K562 (cell line): ENCODE data around the gene LPA. TPM values are rescaled to one million over a fixed set of nuclear protein-coding genes. Genes with fewer than 3 reads are reported as not detected.

Source experiments
- ATAC-seq: fragments of 200-7000 bp; cut with Tn5 transposase; 3 replicates; pipeline ENCODE4 v1.9.1; 2020; ENCODE audit warnings: moderate library complexity
- BruUV-seq: library from RNA; stranded (reverse); fragments of 400-500 nt; replicated peaks from 2 replicates; lab custom pipeline; 2021; lab: Mats Ljungman, UMichigan
- CTCF ChIA-PET: fragments of 300-600 bp; formaldehyde crosslinking; extraction: SDS; loops from one replicate; lab custom pipeline; 2021; ENCODE audit warnings: low intra/inter-chr PET ratio; lab: Yijun Ruan, JAX
- POLR2A ChIA-PET: fragments of 300-600, 350-650 bp; sonication (Branson Sonifier 250); formaldehyde crosslinking; extraction: SDS; loops from one replicate; lab custom pipeline; 2021; ENCODE audit warnings: antibody characterized with exemption, inconsistent platforms; lab: Yijun Ruan, JAX
- DNase-seq, 4 experiments: peaks; one replicate each; pipeline versions ENCODE4 v3.0.0 to v3.0.0-alpha.2; 2011 to 2018; ENCODE audit warnings: low spot score in 3 of 4, mixed read lengths in 3 of 4; ENCODE audit errors: extremely low read depth in 1 of 4
- FAIRE-seq: peaks from 2 replicates; lab custom pipeline; 2011; peaks lifted over from hg19 to GRCh38; lab: Jason Lieb, UNC
- H2AFZ ChIP-seq: 2 replicates; pipeline ENCODE4 v1.6.0; 2011; ENCODE audit warnings: low read depth, low read length, control low read depth, inconsistent platforms
- H3K27ac ChIP-seq: fragments of 200-600 bp; 3 replicates; pipeline ENCODE4 v1.8.0; 2011; ENCODE audit warnings: low read depth, mild to moderate bottlenecking, control low read depth, inconsistent platforms, low read length, moderate library complexity, mixed read lengths; ENCODE audit errors: extremely low read depth
- H3K27me3 ChIP-seq, 2 experiments: fragments of 300-600 bp in 1 of 2; 2 replicates in 1 of 2; 3 replicates in 1 of 2; pipeline versions ENCODE4 v1.6.0 to v1.8.0; 2011; ENCODE audit warnings: inconsistent platforms in 2 of 2, low read length in 2 of 2, mild to moderate bottlenecking in 1 of 2, mixed read lengths in 1 of 2, moderate library complexity in 1 of 2; ENCODE audit not compliant: control insufficient read depth in 2 of 2, insufficient read depth in 2 of 2
- H3K36me3 ChIP-seq: fragments of 300-600 bp; 3 replicates; pipeline ENCODE4 v1.8.0; 2011; ENCODE audit warnings: mild to moderate bottlenecking, low read length, inconsistent platforms; ENCODE audit not compliant: control insufficient read depth, insufficient read depth
- H3K4me1 ChIP-seq, 2 experiments: fragments of 200-600 bp in 1 of 2; replicated peaks in 1 of 2; 2 replicates in 1 of 2; 3 replicates in 1 of 2; pipeline versions ENCODE4 v1.5.1 to v1.8.0; 2011; ENCODE audit warnings: inconsistent platforms in 2 of 2, low read length in 2 of 2, mild to moderate bottlenecking in 1 of 2, mixed read lengths in 1 of 2, moderate library complexity in 1 of 2; ENCODE audit not compliant: control insufficient read depth in 2 of 2, insufficient read depth in 2 of 2
- H3K4me2 ChIP-seq: 2 replicates; pipeline ENCODE4 v1.6.1; 2011; ENCODE audit warnings: low read length, control low read depth, inconsistent platforms, mixed read lengths; ENCODE audit not compliant: insufficient read depth
- H3K4me3 ChIP-seq: fragments of 200-600 bp; sonication (generic), shearing (Covaris generic); 2 replicates; pipeline ENCODE4 v1.5.1; 2016; ENCODE audit warnings: control low read depth, inconsistent platforms
- H3K79me2 ChIP-seq: fragments of 200-600 bp; 3 replicates; pipeline ENCODE4 v1.8.0; 2011; ENCODE audit warnings: low read length, inconsistent platforms; ENCODE audit not compliant: control insufficient read depth, insufficient read depth
- H3K9ac ChIP-seq, 2 experiments: 2 replicates each; pipeline versions ENCODE4 v1.6.0 to v1.6.1; 2011; ENCODE audit warnings: low read depth in 2 of 2, low read length in 2 of 2, control low read depth in 1 of 2, inconsistent platforms in 1 of 2, mild to moderate bottlenecking in 1 of 2, mixed read lengths in 1 of 2; ENCODE audit not compliant: insufficient read depth in 1 of 2
- H3K9me1 ChIP-seq: one replicate; pipeline ENCODE4 v1.6.0; 2011; ENCODE audit warnings: inconsistent platforms, mild to moderate bottlenecking, low read length, moderate library complexity; ENCODE audit not compliant: control insufficient read depth, insufficient read depth
- H3K9me3 ChIP-seq: replicated peaks from 2 replicates; pipeline ENCODE4 v1.5.1; 2011; ENCODE audit warnings: low read depth, low read length, inconsistent platforms; ENCODE audit not compliant: control insufficient read depth, insufficient read depth
- H4K20me1 ChIP-seq: replicated peaks from 2 replicates; pipeline ENCODE4 v1.6.1; 2011; ENCODE audit warnings: low read length, inconsistent platforms, mixed read lengths; ENCODE audit not compliant: control insufficient read depth, insufficient read depth
- CGGBP1 ChIP-seq: fragments of 250-450 bp; sonication (Bioruptor Pico); IDR thresholded peaks from 2 replicates; pipeline ENCODE4 v1.9.0; 2021; ENCODE audit warnings: mild to moderate bottlenecking
- CHAMP1 ChIP-seq: fragments of 450-650 bp; IDR thresholded peaks from 2 replicates; pipeline ENCODE4 v1.6.1; 2016; ENCODE audit warnings: mild to moderate bottlenecking
- GTF2F1 ChIP-seq: IDR thresholded peaks from 2 replicates; pipeline ENCODE4 v1.6.1; 2011; ENCODE audit warnings: low read depth, low read length, improper control_type of control experiment
- HDGF ChIP-seq: fragments of 450-650 bp; IDR thresholded peaks from 2 replicates; pipeline ENCODE4 v1.6.1; 2016
- HNRNPLL ChIP-seq: fragments of 200-400 bp; formaldehyde crosslinking; IDR thresholded peaks from 2 replicates; pipeline ENCODE4 v1.6.1; 2017; ENCODE audit warnings: low read length, low read depth, mild to moderate bottlenecking; ENCODE audit not compliant: poor library complexity, severe bottlenecking
- NCOA2 ChIP-seq, 2 experiments: fragments of 450-650 bp; IDR thresholded peaks; 2 replicates each; pipeline ENCODE4 v1.6.1; 2018; ENCODE audit warnings: mild to moderate bottlenecking in 2 of 2, moderate library complexity in 1 of 2; ENCODE audit not compliant: partially characterized antibody in 2 of 2
- NEUROD1 ChIP-seq: fragments of 150-350 bp; IDR thresholded peaks from 2 replicates; pipeline ENCODE4 v1.6.1; 2014; ENCODE audit warnings: borderline replicate concordance, low read length, low read depth; ENCODE audit not compliant: partially characterized antibody
- NR2C1 ChIP-seq, 2 experiments: fragments of 450-650 bp; IDR thresholded peaks; 2 replicates each; pipeline ENCODE4 v1.6.1; 2017; ENCODE audit warnings: mild to moderate bottlenecking in 2 of 2, antibody characterized with exemption in 1 of 2, inconsistent platforms in 1 of 2, missing compliant biosample characterization in 1 of 2, missing genetic modification characterization in 1 of 2
- RNF2 ChIP-seq: sonication (generic); IDR thresholded peaks from 2 replicates; pipeline ENCODE4 v1.6.1; 2016
- SAFB ChIP-seq: fragments of 200-400 bp; formaldehyde crosslinking; IDR thresholded peaks from 2 replicates; pipeline ENCODE4 v1.6.1; 2017; ENCODE audit warnings: low read depth, low read length, borderline replicate concordance
- TAL1 ChIP-seq: fragments of 450-650 bp; IDR thresholded peaks from 2 replicates; pipeline ENCODE4 v1.6.1; 2016; ENCODE audit warnings: mild to moderate bottlenecking
- TOE1 ChIP-seq, 2 experiments: fragments of 450-650 bp in 1 of 2; sonication (generic) in 1 of 2; formaldehyde crosslinking in 1 of 2; IDR thresholded peaks; 2 replicates each; pipeline versions ENCODE4 v1.7.1 to v1.8.0; 2016 to 2022; ENCODE audit warnings: borderline replicate concordance in 2 of 2, mild to moderate bottlenecking in 2 of 2, antibody characterized with exemption in 1 of 2, inconsistent platforms in 1 of 2, low read depth in 1 of 2, missing genetic modification reagents in 1 of 2, moderate library complexity in 1 of 2
- ZKSCAN8 ChIP-seq: fragments of 200-800 bp; sonication (Bioruptor generic); IDR thresholded peaks from 2 replicates; pipeline ENCODE4 v1.6.1; 2016; ENCODE audit warnings: missing genetic modification characterization, missing compliant biosample characterization
- ZNF436 ChIP-seq: fragments of 250-450, 450-650 bp; sonication (Bioruptor Pico); formaldehyde crosslinking; IDR thresholded peaks from 2 replicates; pipeline ENCODE4 v1.7.0; 2020; ENCODE audit warnings: mild to moderate bottlenecking
- WGBS: fragments of 100-300 bp; shearing (Covaris generic); methylation state at CpG from one replicate; pipeline ENCODE4 v1.1.6; 2016; ENCODE audit warnings: low coverage, mixed read lengths; ENCODE audit not compliant: insufficient coverage; ENCODE audit errors: missing lambda C conversion rate; 5-methylcytosine and 5-hydroxymethylcytosine counted together
- in situ Hi-C: fragments of 300-500 bp; cut with MboI; formaldehyde crosslinking; loops from 4 replicates; pipeline ENCODE4 v1.15.0; 2018; ENCODE audit warnings: inconsistent platforms, mixed read lengths
- intact Hi-C: fragments of 100-400 bp; cut with micrococcal nuclease; formaldehyde crosslinking; loops from 2 replicates; pipeline ENCODE4 v1.14.2; 2022
- polyA plus RNA-seq, 8 experiments: library from polyadenylated mRNA; depleted of rRNA in 4 of 8; stranded (reverse) in 5 of 8; unstranded in 3 of 8; fragments of >200 nt; fragmentation: Nextera tagmentation in 2 of 8; fragmentation: Illumina TruSeq in 1 of 8; extraction: Ambion mirVana in 2 of 8; extraction: Trizol in 1 of 8; gene quantifications; 2 replicates each; pipeline versions ENCODE4 v1.2.1 to v1.2.3, GENCODE V29; 2011 to 2014; ENCODE audit warnings: inconsistent platforms in 1 of 8, missing spikeins in 1 of 8
- total RNA-seq, 7 experiments: library from RNA; depleted of rRNA in 6 of 7; stranded (reverse); fragments of >200 nt in 6 of 7; fragmentation: Illumina TruSeq in 2 of 7; extraction: Trizol in 2 of 7; gene quantifications; 2 replicates each; pipeline versions ENCODE4 v1.2.1 to v1.2.3, GENCODE V29; 2011 to 2021; ENCODE audit warnings: low replicate concordance in 1 of 7
- TF ChIP-seq, protein P1 (sequence below): IDR thresholded peaks from 2 replicates; pipeline ENCODE4 v1.6.1; 2016; ENCODE audit warnings: missing genetic modification characterization, missing compliant biosample characterization

LPA gene
- total and polyA plus RNA-seq, 9 of the 15 experiments (the other 6 are each of a cell fraction or from before 2014, with no cell fraction given): 0.01 to 0.18 (median 0.07) TPM; not detected in 6

DNA sequence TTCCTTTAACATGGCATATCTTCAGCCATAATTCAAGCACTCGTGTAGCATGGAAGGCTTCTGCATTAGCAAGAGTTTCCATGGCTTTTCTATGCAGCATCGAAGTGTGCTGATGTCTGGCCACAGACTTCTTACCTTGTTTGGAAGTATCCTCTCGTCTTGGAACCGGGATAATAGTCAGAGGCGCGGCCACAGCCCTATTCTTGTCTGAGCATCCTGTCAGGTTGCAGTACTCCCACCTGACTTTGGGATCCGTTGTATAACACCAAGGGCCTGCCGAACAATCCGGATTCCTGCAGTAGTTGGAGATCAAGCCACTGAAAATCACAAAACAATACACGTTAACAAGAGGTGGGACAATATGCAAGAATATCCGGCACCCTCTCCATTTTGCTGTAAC, 177.0 kb downstream of the LPA start:
- no peak for FAIRE-seq
- H3K27ac ChIP-seq: no peak overlapping the region
- H3K9me3 ChIP-seq: no peaks in the 10 kb centered on the region
- no peaks in the 10 kb centered on the region for H3K36me3 ChIP-seq
- 2% methylated on average over 11 of the region's 11 CpGs for WGBS
- peaks cover 0 to 7% of the 10 kb centered on the region in 2 experiments; a peak in 1 of 5 replicates for H3K27me3 ChIP-seq
- CTCF ChIA-PET: no interaction called here
- H4K20me1 ChIP-seq: no peaks in the 10 kb centered on the region
- no peak for DNase-seq
- no peak overlapping the region for H3K4me2 ChIP-seq
- no TSS peak for BruUV-seq
- in situ Hi-C loops (no loop called here), intact Hi-C loops (no loop called here)
- POLR2A ChIA-PET: interaction anchor here (0.6 kb wide), 1 partner anchor 106 kb away, joined by 5 read pairs; no protein-coding TSS in a partner anchor
- H3K9me1 ChIP-seq: no peaks in the 10 kb centered on the region
- H3K4me1 ChIP-seq: no peaks in the 10 kb centered on the region
- H3K79me2 ChIP-seq: no peaks in the 10 kb centered on the region
- no peak overlapping the region for H2AFZ ChIP-seq
- no peak overlapping the region for H3K4me3 ChIP-seq
- no peak for ATAC-seq
- H3K9ac ChIP-seq: no peak overlapping the region
- TF ChIP-seq HNRNPLL (no peak), ZNF436 (CRISPR knock-in tag) (no peak), GTF2F1 (no peak), NEUROD1 (no peak), TAL1 (no peak), CHAMP1 (no peak), ZKSCAN8 (CRISPR knock-in tag) (no peak), HDGF (no peak), TOE1 (IDR thresholded peaks at IDR 0.05; ENCODE audit: borderline replicate concordance) (no peak), TOE1 (CRISPR knock-in tag; IDR thresholded peaks at IDR 0.05; ENCODE audit: borderline replicate concordance, low read depth) (no peak), NCOA2 (IDR thresholded peaks at IDR 0.05; ENCODE audit: partially characterized antibody in 2 of 2) (no peak), RNF2 (no peak), NR2C1 (IDR thresholded peaks at IDR 0.05) (no peak), NR2C1 (tag; IDR thresholded peaks at IDR 0.05) (no peak), SAFB (no peak), CGGBP1 (no peak)
- TF ChIP-seq, protein P1, sequence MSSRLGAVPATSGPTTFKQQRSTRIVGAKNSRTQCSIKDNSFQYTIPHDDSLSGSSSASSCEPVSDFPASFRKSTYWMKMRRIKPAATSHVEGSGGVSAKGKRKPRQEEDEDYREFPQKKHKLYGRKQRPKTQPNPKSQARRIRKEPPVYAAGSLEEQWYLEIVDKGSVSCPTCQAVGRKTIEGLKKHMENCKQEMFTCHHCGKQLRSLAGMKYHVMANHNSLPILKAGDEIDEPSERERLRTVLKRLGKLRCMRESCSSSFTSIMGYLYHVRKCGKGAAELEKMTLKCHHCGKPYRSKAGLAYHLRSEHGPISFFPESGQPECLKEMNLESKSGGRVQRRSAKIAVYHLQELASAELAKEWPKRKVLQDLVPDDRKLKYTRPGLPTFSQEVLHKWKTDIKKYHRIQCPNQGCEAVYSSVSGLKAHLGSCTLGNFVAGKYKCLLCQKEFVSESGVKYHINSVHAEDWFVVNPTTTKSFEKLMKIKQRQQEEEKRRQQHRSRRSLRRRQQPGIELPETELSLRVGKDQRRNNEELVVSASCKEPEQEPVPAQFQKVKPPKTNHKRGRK (tag): no peak
